ENCODE results near the gene C10orf95.

C10orf95 gene

DNA sequence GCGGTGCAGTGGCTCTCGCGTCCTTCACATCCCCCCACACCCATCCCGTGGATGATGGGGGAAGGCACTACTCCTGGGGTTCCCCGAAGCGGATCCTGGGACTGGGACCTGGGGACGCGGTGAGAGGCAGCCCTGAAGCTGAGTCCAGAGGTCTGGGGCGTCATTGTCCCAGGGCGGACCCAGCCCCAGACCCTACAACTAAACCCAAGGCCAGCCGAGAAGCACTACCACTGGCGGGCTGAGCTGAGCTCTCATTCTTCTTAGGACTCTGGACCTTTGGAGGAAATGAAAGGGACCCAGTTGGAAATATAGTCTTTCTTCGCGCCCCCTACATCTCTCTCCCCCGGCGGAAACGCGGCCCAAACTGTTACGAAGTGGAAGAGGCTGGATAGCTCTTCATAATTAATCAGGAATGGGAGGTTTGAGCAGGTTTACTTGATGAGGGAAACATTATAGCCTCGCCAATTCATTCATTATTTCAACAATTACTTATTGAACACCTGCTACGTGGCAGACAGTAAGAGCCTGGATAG, 31.1 kb downstream of the C10orf95 start:
- no peaks in the 10 kb centered on the region for H3K9me2 ChIP-seq (replicated peaks; ENCODE audit: low read depth, low read length)
- H3F3A ChIP-seq (ENCODE audit: low read depth): no peaks in the 10 kb centered on the region
- peak overlapping the region; percentile 97 for H3K4me2 ChIP-seq (ENCODE audit: low read depth, low read length, poor library complexity, severe bottlenecking)
- peaks cover 19% of the 10 kb centered on the region for H3K79me2 ChIP-seq (ENCODE audit: insufficient read depth, low read length)
- peak overlapping the region; percentile 89 for H2AFZ ChIP-seq (ENCODE audit: low read length)
- H4K20me1 ChIP-seq (ENCODE audit: insufficient read depth, low read length, poor library complexity, severe bottlenecking): no peaks in the 10 kb centered on the region
- peak overlapping the region; percentile 79 for H3K4me3 ChIP-seq (ENCODE audit: low read length, poor library complexity, severe bottlenecking)
- no peaks in the 10 kb centered on the region; the same call in 1 of the 2 replicates for H3K36me3 ChIP-seq (ENCODE audit: insufficient read depth, low read length)
- peak overlapping the region; percentile 76 for H3K9ac ChIP-seq (ENCODE audit: low read depth, low read length, poor library complexity, severe bottlenecking)
- no peaks in the 10 kb centered on the region for H3K27me3 ChIP-seq (ENCODE audit: insufficient read depth, low read length, poor library complexity, severe bottlenecking)
- TF ChIP-seq CTCF (conservative IDR thresholded peaks at IDR 0.05; ENCODE audit: low read length): no peak
- no peak for TF ChIP-seq EZH2phosphoT487 (IDR thresholded peaks at IDR 0.05; ENCODE audit: borderline replicate concordance)
- peaks cover 25% of the 10 kb centered on the region for H3K4me1 ChIP-seq (ENCODE audit: insufficient read depth, low read length, poor library complexity, severe bottlenecking)
- H3K9me3 ChIP-seq (ENCODE audit: insufficient read depth, low read depth, low read length): no peaks in the 10 kb centered on the region

- H3K9ac ChIP-seq (ENCODE audit: low read depth, low read length, poor library complexity, severe bottlenecking): peak overlapping the region; percentile 76
- H3K4me2 ChIP-seq (ENCODE audit: low read depth, low read length, poor library complexity, severe bottlenecking): peak overlapping the region; percentile 97
- H3K4me3 ChIP-seq (ENCODE audit: low read length, poor library complexity, severe bottlenecking): peak overlapping the region; percentile 79
- no peak overlapping the region for H2AFZ ChIP-seq (ENCODE audit: low read length)
- no peaks in the 10 kb centered on the region for H3F3A ChIP-seq (ENCODE audit: low read depth)
- H3K4me1 ChIP-seq (ENCODE audit: insufficient read depth, low read length, poor library complexity, severe bottlenecking): peaks cover 25% of the 10 kb centered on the region
- no peak for TF ChIP-seq CTCF (conservative IDR thresholded peaks at IDR 0.05; ENCODE audit: low read length)
- TF ChIP-seq EZH2phosphoT487 (IDR thresholded peaks at IDR 0.05; ENCODE audit: borderline replicate concordance): no peak
- peaks cover 19% of the 10 kb centered on the region for H3K79me2 ChIP-seq (ENCODE audit: insufficient read depth, low read length)
- no peaks in the 10 kb centered on the region; the same call in 1 of the 2 replicates for H3K36me3 ChIP-seq (ENCODE audit: insufficient read depth, low read length)
- no peaks in the 10 kb centered on the region for H3K27me3 ChIP-seq (ENCODE audit: insufficient read depth, low read length, poor library complexity, severe bottlenecking)
- H3K9me2 ChIP-seq (replicated peaks; ENCODE audit: low read depth, low read length): no peaks in the 10 kb centered on the region
- H3K9me3 ChIP-seq (ENCODE audit: insufficient read depth, low read depth, low read length): no peaks in the 10 kb centered on the region
- no peaks in the 10 kb centered on the region for H4K20me1 ChIP-seq (ENCODE audit: insufficient read depth, low read length, poor library complexity, severe bottlenecking)
These were observed 31.8 kb downstream of the C10orf95 start for GRCh38 chr10:102419269-102420180.

DNA sequence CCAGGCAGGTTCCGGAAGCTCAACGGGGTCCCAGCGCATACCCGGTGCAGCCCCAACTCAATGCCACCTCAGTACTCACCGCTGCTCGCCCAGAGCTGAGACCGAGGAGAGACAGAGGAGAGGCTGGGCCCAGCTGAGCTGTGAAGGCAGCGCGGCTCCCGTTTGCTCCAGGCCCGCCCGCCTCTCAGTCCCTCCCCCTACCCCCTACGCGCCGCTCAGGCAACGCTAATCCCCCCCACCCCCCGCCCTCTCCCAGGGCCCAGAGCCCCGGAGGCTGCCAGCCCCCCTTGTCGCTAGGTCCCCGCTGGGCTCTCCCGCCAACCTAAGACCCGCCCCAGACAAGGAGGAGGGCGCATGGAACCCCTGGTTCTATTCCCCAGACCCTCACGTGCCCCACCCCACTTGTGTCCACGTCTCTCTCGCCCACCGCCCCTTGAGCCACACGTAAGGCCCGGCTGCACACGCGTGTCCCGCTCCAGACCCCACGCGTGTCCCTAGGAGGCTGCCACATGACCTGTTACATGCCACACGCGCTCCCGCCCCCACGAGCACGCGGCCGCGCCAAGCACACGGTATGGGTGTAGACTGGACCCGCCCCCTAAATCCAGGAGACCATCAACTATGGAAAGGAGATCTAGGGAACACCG, 32.6 kb downstream of the C10orf95 start, which contains the start of gene PSD:
PSD (minus strand) TSS at position 164 of the 647 bp plus-strand sequence. CDS start 1,747 bp downstream, outside the sequence.
- Histone ChIP-seq H3K27me3 (ENCODE audit: insufficient read depth, low read length, poor library complexity, severe bottlenecking) (no peaks in the 10 kb centered on the region), H2AFZ (ENCODE audit: low read length) (no peak within 1 kb of the TSS), H3K9me2 (replicated peaks; ENCODE audit: low read depth, low read length) (no peaks in the 10 kb centered on the region), H3K9ac (ENCODE audit: low read depth, low read length, poor library complexity, severe bottlenecking) (no peak within 1 kb of the TSS), H3F3A (ENCODE audit: low read depth) (no peaks in the 10 kb centered on the region), H3K9me3 (ENCODE audit: insufficient read depth, low read depth, low read length) (no peaks in the 10 kb centered on the region), H3K4me1 (ENCODE audit: insufficient read depth, low read length, poor library complexity, severe bottlenecking) (peaks cover 25% of the 10 kb centered on the region), H3K4me3 (ENCODE audit: low read length, poor library complexity, severe bottlenecking) (peak within 1 kb of the TSS; percentile 79), H3K79me2 (ENCODE audit: insufficient read depth, low read length) (peaks cover 19% of the 10 kb centered on the region), H4K20me1 (ENCODE audit: insufficient read depth, low read length, poor library complexity, severe bottlenecking) (no peaks in the 10 kb centered on the region), H3K4me2 (ENCODE audit: low read depth, low read length, poor library complexity, severe bottlenecking) (peak within 1 kb of the TSS; percentile 97), H3K36me3 (ENCODE audit: insufficient read depth, low read length) (no peaks in the 10 kb centered on the region; the same call in 1 of the 2 replicates)
- no peak for TF ChIP-seq CTCF (conservative IDR thresholded peaks at IDR 0.05; ENCODE audit: low read length)
- no peak for TF ChIP-seq EZH2phosphoT487 (IDR thresholded peaks at IDR 0.05; ENCODE audit: borderline replicate concordance)
